ENCODE data around the gene MTCP1.

Gene MTCP1

DNA sequence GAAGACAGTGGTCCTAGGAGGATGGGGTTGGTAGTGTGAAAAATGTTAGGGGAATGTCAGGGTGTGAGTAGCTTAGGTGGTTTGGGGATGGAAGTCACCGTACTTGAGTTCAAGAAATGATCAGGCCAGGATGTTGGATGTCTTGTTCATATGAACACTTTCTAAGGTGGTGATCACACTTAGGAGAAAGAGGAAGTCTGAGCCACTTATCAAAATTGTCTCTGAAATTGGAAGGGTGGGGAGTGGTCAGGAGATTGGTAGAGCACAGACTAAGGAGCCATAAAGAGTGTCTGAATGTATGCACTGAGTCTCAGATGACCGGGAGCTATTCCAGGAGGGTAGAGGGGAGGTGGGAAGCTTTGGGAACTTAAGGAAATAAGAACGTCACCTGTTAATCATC, 17.3 kb downstream of the MTCP1 start:
- no peak for DNase-seq

DNA sequence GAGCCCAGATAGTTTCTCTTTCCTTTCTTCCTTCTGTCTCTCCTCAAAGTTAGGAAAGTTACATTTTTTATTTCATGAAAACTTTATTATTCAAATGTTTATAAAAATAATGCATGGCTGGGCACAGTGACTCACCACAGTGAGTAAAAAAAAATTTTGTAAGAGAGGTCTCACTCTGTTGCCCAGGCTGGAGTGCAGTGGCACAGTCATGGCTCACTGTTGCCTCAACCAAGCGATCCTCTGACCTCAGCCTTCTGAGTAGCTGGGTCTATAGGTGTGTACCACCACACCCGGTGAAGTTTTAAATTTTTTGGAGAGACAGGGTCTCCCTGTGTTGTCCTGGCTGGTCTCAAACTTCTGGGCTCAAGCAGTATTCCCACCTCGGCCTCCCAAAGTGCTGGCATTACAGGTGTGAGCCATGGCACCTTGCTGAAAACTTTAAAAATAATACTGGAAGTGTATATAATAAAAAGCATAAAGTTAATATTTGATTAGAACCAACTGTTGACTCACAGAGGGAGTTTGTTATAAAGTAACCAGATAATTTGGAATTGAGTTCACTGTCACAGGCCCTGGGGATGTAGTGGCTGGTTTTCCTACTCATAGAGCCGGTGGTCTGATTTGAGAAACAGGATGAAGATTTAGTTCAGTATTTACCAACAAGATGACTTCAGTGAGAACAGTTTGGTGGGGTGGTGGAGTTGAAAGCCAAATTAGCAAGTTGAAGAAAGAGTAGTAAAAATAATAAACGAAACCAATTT, 18.0 kb downstream of the MTCP1 start:
- no peak for DNase-seq

DNA sequence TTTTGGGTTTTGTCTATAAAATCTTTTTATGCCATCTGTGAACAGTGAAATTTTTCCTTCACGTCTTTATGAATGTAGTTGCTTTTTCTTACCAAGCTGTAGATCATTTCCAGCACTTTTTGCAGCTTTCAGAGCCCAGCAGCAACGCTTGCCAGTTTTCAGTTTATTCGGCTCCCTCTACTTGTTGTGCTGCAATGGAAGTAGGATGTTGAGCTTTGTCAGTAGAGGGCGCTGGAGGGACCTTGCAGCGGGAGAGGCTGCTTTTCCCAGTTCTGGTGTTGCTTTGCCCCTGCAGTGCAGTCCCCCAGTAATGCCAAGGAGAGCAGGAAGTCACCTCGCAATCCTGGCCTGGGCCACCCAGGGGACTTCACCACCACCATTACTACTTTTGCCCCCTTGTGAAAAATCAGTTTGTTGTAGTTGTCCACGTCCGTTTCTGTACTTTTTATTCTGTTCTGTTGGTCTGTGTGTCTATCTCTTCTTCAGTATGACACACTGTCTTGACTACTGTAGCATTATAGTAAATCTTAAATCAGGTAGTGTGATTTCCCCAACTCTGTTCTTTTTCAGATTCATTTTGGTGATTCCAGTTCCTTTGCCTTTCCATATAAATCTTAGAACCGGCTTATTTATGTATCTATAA, 21.8 kb downstream of the MTCP1 start:
- DNase-seq = peak; percentile 33 to 63

DNA sequence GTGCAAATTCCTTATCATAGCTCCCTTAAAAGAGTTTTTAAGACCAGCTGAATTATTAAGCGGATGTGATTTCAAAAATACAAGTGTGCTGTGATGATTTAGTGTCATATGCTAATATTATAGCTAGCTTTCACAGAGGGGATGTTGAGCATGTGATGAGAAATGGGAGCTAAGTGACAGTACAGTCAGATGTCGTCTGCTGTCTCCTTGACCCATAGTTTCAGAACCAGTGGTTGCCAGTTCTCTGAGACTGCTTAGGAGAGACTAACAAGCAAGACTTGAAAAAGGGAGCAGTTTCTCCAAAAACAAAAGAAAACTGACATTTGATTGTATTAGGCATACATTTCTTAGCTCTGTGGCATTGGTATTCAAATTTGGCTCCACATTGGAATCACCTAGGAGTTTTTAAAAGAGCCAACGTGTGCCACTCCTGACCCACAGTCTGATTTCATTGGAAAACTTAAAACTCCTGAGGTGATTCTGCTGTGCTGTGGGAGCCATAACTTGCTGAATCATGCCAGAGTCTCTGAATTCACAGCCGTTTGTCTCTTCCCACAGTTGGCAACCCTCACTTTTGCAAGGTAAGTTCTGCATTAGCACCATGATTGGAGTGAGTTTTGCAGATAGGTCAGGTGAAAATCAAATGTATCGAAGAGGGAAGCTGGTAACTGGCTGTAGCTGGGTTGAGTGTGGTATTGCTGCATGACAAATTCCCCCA, 24.0 kb downstream of the MTCP1 start:
- no peak for DNase-seq

DNA sequence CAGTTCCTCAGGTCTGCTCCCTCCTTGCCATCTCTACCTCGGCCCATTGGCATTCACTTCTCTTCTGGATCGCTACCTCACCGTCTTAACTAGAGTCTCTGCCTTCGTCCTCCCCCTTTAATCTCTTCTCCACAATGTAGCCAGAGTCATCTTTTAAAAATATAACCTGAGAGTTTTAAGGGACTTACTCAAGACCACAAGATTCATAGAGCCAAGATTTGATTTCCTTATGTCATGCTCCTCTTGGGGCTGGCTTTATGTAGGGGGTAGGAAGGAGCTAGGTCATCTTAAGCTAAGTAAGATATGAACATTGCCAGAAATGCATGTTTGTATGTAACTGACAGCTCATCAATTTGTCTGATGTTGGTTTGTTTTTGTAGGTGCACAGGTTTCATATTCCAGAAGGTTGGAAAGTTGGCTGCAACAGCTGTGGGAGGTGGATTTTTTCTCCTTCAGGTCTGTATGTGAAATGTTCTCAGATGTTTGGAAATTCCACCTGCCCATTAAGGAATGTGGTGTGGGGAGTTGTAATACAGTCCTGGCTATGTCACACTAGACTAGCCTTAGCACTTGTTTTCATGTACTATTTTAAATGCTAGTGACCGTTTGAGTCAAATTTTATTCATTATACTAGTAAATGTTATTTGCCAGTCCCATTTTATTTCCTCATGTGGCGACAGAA, 24.7 kb downstream of the MTCP1 start:
- no peak for DNase-seq

DNA sequence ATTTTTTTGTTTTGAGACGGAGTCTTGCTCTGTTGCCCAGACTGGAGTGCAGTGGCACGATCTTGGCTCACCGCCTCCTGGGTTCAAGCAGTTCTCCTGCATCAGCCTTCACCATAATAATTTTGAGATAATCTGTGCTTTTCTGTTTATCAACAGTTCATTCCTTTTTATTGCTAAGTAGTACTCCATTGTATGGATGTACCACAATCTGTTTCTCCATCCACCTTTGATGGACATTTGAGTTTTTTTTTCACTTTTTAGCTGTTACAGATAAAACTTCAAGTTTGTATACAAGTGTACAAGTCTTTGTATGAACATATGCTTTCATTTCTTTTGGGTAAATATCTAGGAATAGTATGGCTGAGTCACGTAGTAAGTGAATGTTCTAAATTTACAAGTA, 35.2 kb downstream of the MTCP1 start:
- no peak for DNase-seq

DNA sequence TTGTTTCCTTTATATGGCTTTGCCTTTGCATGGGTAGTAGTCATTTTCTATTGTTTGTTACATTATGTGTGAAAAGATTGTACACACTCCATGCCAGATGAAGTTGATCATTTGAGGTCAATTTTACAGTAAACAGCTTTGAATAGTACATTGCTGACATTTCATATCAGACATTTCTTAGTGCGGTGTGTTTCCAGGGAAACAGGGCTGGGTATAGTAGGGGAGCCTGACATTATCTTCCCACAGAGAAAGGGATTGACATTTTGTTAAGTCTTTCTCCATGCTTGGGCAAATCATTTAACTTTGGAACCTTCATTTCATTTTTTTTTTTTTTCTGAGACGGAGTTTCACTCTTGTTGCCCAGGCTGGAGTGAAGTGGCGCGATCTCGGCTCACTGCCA, 39.3 kb downstream of the MTCP1 start:
- DNase-seq = no peak

DNA sequence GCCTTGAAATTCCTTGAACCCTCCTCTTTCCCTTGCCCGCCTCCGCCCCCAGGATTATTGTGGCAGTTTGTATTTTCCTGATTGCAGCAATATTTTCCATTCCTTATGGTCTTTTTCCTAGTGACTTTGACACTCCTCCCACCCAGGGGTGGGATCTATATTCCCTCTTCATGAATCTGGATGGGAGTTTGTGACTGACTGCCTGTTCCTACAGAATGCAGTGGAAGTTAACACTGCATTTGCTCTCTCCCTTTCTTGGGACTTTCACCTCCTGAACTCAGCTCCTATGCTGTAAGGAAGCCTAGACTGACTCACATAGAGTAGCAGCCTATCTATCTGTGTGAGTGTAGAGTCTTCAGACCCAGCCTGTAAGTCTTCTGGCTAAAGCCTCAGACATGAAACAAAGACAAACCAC, 42.1 kb downstream of the MTCP1 start:
- no peak for DNase-seq

DNA sequence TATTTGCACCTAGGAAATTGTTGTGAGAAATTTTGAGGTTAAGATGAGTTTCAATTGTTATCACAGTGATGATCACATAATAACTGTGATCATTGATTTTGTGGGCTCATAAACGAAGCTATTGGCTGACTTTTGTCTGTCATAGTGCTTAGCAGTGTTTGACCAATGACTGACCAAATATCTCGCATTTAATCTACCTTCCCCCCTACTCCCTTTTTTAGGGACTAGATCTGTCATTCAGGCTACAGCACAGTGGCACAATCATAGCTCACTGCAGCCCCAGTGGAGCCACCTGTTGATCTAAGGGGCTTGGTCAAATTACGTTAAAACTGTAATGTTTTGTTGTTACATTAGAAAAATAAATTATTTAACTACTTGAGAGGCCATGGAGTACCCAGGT, 42.8 kb downstream of the MTCP1 start:
- DNase-seq = peak in 1 of 2 experiments; percentile 3

DNA sequence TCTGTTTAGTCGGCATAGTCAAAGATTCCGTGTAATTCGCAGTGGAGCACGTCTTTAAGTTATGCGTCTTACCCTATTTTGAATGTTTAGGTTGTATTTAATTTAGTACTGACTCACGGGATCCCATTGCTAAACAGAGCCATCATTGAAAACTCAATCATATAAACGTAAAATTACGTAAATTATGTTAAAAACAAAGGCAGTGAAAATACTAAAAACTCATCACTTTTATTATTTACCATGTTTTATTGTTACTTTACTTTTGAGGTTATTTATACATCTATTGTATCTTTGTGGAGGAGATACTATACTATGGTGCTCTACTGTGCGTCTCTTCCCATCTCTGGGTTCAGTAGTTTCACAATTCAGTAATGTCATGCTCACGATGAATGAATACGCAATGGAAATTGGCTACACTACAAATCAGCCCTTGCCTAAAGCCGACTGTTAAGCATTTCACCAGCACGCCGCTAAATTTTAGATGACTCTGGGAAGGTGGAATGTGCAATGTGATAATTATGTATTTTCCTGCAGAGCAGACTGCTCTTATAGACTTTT, 43.3 kb downstream of the MTCP1 start:
- peak in 1 of 2 experiments; percentile 4 for DNase-seq

DNA sequence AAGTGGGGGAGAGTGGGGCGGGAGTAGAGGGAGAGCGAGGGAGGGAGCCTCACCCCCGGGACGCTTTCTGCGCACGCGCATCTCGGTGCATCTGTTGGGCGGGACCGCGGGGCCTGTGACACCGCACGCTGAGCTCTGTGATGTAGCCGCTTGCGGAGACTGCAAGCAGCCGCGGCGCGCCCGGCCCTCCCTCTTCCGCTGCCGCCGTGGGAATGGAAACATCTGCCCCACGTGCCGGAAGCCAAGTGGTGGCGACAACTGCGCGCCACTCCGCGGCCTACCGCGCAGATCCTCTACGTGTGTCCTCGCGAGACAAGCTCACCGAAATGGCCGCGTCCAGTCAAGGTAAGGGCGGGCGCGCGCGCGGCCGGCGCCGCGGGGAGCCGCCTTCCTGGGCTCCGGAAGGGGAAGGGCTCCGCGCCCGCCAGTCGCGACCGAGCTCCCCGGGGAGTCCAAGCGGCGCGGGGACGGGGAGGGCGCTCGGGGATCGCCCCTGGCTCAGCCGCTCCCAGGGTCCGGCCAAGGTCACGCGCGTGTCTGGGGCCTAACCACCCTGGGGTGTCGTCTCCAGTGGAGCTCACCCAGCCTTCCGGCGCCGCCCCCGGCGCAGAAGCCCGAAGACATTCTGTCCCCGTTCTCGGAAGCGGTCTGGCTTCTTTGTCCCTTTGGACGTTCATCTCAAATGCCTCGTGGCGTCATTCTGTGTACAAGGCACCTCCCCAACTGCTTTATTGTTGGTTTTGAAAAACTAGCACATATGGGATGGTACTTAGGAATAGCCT, 44.0 kb downstream of the MTCP1 start, which contains the start of gene FUNDC2:
TSS of gene FUNDC2 (plus strand) at position 118 of the 782 bp plus-strand sequence. CDS start at position 213, 95 bp downstream.
- DNase-seq = peak; percentile 73 to 74

DNA sequence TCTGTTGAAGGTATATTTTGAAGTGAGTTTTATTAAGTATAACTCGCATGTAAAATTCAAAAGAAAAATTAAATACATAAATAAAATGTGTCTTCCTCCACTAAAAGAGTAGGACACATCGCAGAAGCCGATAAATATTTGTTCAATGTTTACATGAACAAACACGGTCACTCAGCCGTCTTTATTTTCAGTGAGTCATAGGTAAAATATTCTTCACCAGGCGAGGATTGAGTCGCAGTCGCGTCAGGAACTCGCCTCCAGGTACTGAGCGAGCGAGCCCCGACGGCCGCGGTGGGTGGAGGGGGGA, 44.6 kb downstream of the MTCP1 start:
- no peak for DNase-seq

DNA sequence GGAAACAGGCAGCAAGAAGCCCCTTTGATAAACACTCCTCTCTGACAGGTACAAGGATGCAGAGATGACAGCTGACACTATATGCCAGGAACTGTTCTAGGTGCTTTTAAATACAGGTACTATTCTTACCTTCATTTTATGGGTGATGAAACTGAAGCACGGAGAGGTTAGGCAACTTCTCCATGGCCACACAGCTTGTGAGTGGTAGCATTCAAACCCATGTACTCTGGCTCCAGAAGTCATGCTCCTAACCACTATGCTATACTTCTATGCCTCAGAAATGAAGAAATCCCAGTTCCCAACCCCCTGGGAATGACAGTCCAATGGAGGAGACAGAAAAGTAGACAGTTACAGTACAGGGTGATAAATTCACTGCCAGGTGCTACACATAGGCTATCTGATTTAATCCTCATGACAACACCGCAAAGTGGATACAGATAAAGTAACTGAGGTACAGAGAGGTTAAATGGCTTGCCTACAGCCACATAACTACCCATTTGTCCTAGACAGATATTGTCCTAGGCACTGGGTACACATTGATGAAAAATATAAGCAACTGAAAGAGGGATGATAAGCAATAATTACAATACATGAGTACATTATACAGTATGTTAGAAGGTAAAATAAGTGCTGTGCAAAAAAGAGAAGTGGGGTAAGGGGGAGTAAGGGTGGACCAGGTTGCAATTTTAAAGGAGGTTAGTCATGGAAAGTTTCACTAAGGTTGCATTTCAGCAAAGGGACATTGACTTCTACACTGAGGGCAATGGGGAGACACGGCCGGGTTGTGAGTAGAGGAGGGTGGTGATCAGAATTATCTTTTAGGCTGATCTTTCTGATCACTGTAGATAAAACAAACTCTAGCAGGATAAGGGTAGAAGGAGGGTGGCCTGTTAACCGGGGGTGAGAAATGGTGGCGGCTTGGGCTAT, 46.8 kb downstream of the MTCP1 start:
- no peak for DNase-seq

DNA sequence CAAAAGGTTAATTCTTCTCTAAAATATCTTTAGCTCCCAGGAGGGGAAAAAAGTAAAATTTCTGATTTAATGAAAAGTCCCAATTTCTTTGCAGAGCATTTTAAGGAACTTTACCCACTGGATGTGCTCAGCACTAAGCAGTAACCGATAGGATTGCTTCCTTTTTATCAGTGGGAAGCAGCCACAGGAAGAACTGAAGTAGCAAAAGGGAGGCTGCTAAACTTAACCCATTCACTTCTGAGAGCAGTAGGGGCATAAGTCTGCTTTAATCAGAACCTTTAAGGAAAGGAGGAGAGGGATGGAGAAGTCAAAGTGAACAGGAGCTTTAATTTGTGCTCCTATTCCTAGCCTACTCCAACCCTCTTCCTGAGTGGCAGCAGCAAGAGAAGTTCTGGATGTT, 48.4 kb downstream of the MTCP1 start, which contains the start of gene F8:
TSS of gene F8 (minus strand) at position 139 of the 400 bp plus-strand sequence. CDS start 171 bp downstream, outside the sequence.
- peak; percentile 24 to 55 for DNase-seq

DNA sequence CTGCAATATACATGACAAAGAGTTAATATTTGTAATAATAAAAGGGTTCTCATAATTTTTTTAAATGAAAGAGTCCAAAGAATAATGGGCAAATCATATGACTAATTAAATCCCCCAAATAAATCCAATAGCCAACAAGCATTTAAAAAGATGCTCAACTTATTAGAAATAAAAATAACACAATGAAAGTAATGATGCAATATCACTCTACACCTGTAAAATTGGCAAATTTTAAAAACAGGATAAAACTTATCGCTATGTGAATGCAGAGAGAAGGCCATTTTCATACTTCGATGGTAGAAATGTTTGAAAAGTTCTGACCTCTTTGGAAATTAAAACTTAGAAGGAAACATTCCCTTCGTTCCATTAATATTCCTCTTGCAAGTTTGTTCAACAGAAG, 50.3 kb downstream of the MTCP1 start:
- DNase-seq = no peak
